Thyroid gland (tissue), 4 donors: ENCODE measurements around the gene AZIN2.

Experiments used
- POLR2A ChIP-seq, 2 donors: fragments of 450-650 bp; IDR thresholded peaks; one replicate each; pipeline ENCODE4 v1.6.1; 2017; ENCODE audit warnings: antibody characterized with exemption in 2 of 2, mild to moderate bottlenecking in 2 of 2, moderate library complexity in 1 of 2
- TF ChIP-seq, protein P1 (sequence below), 6 experiments: fragments of 200-600 bp in 3 of 6; fragments of 450-650 bp in 3 of 6; sonication (generic) in 3 of 6; IDR thresholded peaks; one replicate each; pipeline ENCODE4 v1.5.1; 2016 to 2019; ENCODE audit warnings: antibody characterized with exemption in 6 of 6, mild to moderate bottlenecking in 2 of 6, inconsistent platforms in 1 of 6, moderate library complexity in 1 of 6

- TF ChIP-seq, protein P1, sequence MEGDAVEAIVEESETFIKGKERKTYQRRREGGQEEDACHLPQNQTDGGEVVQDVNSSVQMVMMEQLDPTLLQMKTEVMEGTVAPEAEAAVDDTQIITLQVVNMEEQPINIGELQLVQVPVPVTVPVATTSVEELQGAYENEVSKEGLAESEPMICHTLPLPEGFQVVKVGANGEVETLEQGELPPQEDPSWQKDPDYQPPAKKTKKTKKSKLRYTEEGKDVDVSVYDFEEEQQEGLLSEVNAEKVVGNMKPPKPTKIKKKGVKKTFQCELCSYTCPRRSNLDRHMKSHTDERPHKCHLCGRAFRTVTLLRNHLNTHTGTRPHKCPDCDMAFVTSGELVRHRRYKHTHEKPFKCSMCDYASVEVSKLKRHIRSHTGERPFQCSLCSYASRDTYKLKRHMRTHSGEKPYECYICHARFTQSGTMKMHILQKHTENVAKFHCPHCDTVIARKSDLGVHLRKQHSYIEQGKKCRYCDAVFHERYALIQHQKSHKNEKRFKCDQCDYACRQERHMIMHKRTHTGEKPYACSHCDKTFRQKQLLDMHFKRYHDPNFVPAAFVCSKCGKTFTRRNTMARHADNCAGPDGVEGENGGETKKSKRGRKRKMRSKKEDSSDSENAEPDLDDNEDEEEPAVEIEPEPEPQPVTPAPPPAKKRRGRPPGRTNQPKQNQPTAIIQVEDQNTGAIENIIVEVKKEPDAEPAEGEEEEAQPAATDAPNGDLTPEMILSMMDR (IDR thresholded peaks at IDR 0.05), result no peak
- no peak for TF ChIP-seq POLR2A (IDR thresholded peaks at IDR 0.05)
Measured at GRCh38 chr1:33060579-33061083, 20.3 kb upstream of the AZIN2 start.
